Keratinocyte (primary cell): Measurements from ENCODE around the gene GNG14. TPM values are rescaled to one million over a fixed set of nuclear protein-coding genes. Genes with fewer than 3 reads are reported as not detected.

Source experiments
- DNase-seq: peaks from one replicate; pipeline ENCODE4 v3.0.0-alpha.2; 2011; ENCODE audit warnings: low read depth, missing footprints, low spot score
- FAIRE-seq: peaks from 2 replicates; lab custom pipeline; 2011; peaks lifted over from hg19 to GRCh38; lab: Jason Lieb, UNC
- H2AFZ ChIP-seq: 2 replicates; pipeline ENCODE4 v1.6.0; 2012; ENCODE audit warnings: low read length, control low read depth, inconsistent platforms; ENCODE audit not compliant: control insufficient read depth
- H3K27ac ChIP-seq: 2 replicates; pipeline ENCODE4 v1.5.1; 2011; ENCODE audit warnings: low read length; ENCODE audit not compliant: control insufficient read depth, insufficient read depth
- H3K27me3 ChIP-seq: 3 replicates; pipeline ENCODE4 v1.6.0; 2011; ENCODE audit warnings: low read length; ENCODE audit not compliant: control insufficient read depth, insufficient read depth; ENCODE audit errors: extremely low read depth
- H3K36me3 ChIP-seq, 2 experiments: 2 replicates in 1 of 2; 3 replicates in 1 of 2; pipeline ENCODE4 v1.5.1; 2011; ENCODE audit warnings: low read length in 2 of 2, mild to moderate bottlenecking in 1 of 2; ENCODE audit not compliant: control insufficient read depth in 2 of 2, insufficient read depth in 2 of 2; ENCODE audit errors: extremely low read depth in 1 of 2
- H3K4me1 ChIP-seq: 3 replicates; pipeline ENCODE4 v1.5.1; 2011; ENCODE audit warnings: low read length; ENCODE audit not compliant: control insufficient read depth, insufficient read depth; ENCODE audit errors: extremely low read depth
- H3K4me2 ChIP-seq: 3 replicates; pipeline ENCODE4 v1.6.0; 2011; ENCODE audit warnings: low read depth, low read length; ENCODE audit not compliant: control insufficient read depth, insufficient read depth; ENCODE audit errors: extremely low read depth
- H3K4me3 ChIP-seq, 3 experiments: fragments of 200-600 bp in 1 of 3; sonication (generic) in 1 of 3; 2 replicates in 2 of 3; 3 replicates in 1 of 3; pipeline ENCODE4 v1.5.1; 2011 to 2016; ENCODE audit warnings: low read length in 3 of 3, mild to moderate bottlenecking in 3 of 3, control low read depth in 2 of 3, inconsistent platforms in 1 of 3, low read depth in 1 of 3, mixed read lengths in 1 of 3, mixed run types in 1 of 3, moderate library complexity in 1 of 3; ENCODE audit not compliant: control insufficient read depth in 2 of 3, insufficient read depth in 2 of 3; ENCODE audit errors: extremely low read depth in 1 of 3
- H3K79me2 ChIP-seq: 2 replicates; pipeline ENCODE4 v1.6.0; 2012; ENCODE audit warnings: low read length; ENCODE audit not compliant: control insufficient read depth, insufficient read depth
- H3K9ac ChIP-seq: 3 replicates; pipeline ENCODE4 v1.6.0; 2011; ENCODE audit warnings: low read length; ENCODE audit not compliant: control insufficient read depth, insufficient read depth; ENCODE audit errors: extremely low read depth
- H3K9me1 ChIP-seq: 3 replicates; pipeline ENCODE4 v1.6.0; 2011; ENCODE audit warnings: low read length; ENCODE audit not compliant: control insufficient read depth, insufficient read depth; ENCODE audit errors: extremely low read depth
- H3K9me3 ChIP-seq: 2 replicates; pipeline ENCODE4 v1.5.1; 2012; ENCODE audit warnings: low read depth, low read length; ENCODE audit not compliant: control insufficient read depth
- H4K20me1 ChIP-seq: 3 replicates; pipeline ENCODE4 v1.6.0; 2011; ENCODE audit warnings: low read length; ENCODE audit not compliant: control insufficient read depth, insufficient read depth; ENCODE audit errors: extremely low read depth
- CTCF ChIP-seq, 3 experiments: IDR thresholded peaks in 1 of 3; conservative IDR thresholded peaks in 1 of 3; optimal IDR thresholded peaks in 1 of 3; 2 replicates in 2 of 3; 3 replicates in 1 of 3; pipeline versions ENCODE3 to v1.5.1; 2011; ENCODE audit warnings: low read length in 3 of 3, mild to moderate bottlenecking in 3 of 3, moderate library complexity in 2 of 3, control low read depth in 1 of 3, inconsistent platforms in 1 of 3; ENCODE audit not compliant: insufficient read depth in 2 of 3; ENCODE audit errors: extremely low read depth in 1 of 3
- EZH2 ChIP-seq: IDR thresholded peaks from one replicate; pipeline ENCODE4 v1.6.1; 2012; ENCODE audit warnings: inconsistent platforms, mild to moderate bottlenecking, low read length, moderate library complexity
- dilution Hi-C: fragments of 300-500 bp; cut with MboI; formaldehyde crosslinking; loops from one replicate; pipeline ENCODE4 v1.7.0; 2020; ENCODE audit warnings: low sequenced_read_pairs; ENCODE audit not compliant: extremely low pct_ligation_motif_present
- polyA plus RNA-seq, 5 experiments: library from polyadenylated mRNA; depleted of rRNA in 3 of 5; stranded (reverse) in 3 of 5; stranded (forward) in 1 of 5; unstranded in 1 of 5; fragments of >200 nt; gene quantifications; 1 replicate in 1 of 5; 2 replicates in 3 of 5; 3 replicates in 1 of 5; pipeline versions ENCODE4 v1.2.1 to v1.2.3, GENCODE V29; 2011 to 2012; ENCODE audit warnings: missing spikeins in 2 of 5, low read depth in 1 of 5, low replicate concordance in 1 of 5

GNG14 gene
- polyA plus RNA-seq, 1 donor (not counting 4 experiments of a cell fraction or from before 2014, with no cell fraction given): not detected

GRCh38 chr19:12703046-12703445, 15.2 kb downstream of the GNG14 start:
- H3K4me2 ChIP-seq: no peak overlapping the region
- H3K36me3 ChIP-seq: peaks cover 49 to 57% of the 10 kb centered on the region in 2 experiments
- H3K4me1 ChIP-seq: no peaks in the 10 kb centered on the region
- no peaks in the 10 kb centered on the region for H3K9me1 ChIP-seq
- DNase-seq: no peak
- TF ChIP-seq EZH2 (no peak), CTCF (optimal IDR thresholded peaks at IDR 0.05 in 1 of 3, IDR thresholded peaks at IDR 0.05 in 1 of 3, conservative IDR thresholded peaks at IDR 0.05 in 1 of 3; ENCODE audit: extremely low read depth in 1 of 3, insufficient read depth in 2 of 3, low read length in 3 of 3) (no peak)
- no peak overlapping the region for H2AFZ ChIP-seq
- H3K9ac ChIP-seq: no peak overlapping the region
- no peaks in the 10 kb centered on the region for H3K27me3 ChIP-seq
- dilution Hi-C loops: no loop called here
- H3K4me3 ChIP-seq: no peak overlapping the region
- H3K79me2 ChIP-seq: peaks cover 6% of the 10 kb centered on the region
- no peaks in the 10 kb centered on the region for H4K20me1 ChIP-seq
- no peak overlapping the region for H3K27ac ChIP-seq
- FAIRE-seq: no peak
- no peaks in the 10 kb centered on the region for H3K9me3 ChIP-seq

- no peaks in the 10 kb centered on the region for H3K4me1 ChIP-seq
- peaks cover 52 to 57% of the 10 kb centered on the region in 2 experiments for H3K36me3 ChIP-seq
- TF ChIP-seq CTCF (optimal IDR thresholded peaks at IDR 0.05 in 1 of 3, IDR thresholded peaks at IDR 0.05 in 1 of 3, conservative IDR thresholded peaks at IDR 0.05 in 1 of 3; ENCODE audit: extremely low read depth in 1 of 3, insufficient read depth in 2 of 3, low read length in 3 of 3): no peak
- TF ChIP-seq EZH2: no peak
- no peak overlapping the region for H3K27ac ChIP-seq
- H4K20me1 ChIP-seq: no peaks in the 10 kb centered on the region
- H3K4me3 ChIP-seq: no peak overlapping the region
- dilution Hi-C loops: no loop called here
- no peak overlapping the region for H2AFZ ChIP-seq
- H3K27me3 ChIP-seq: no peaks in the 10 kb centered on the region
- FAIRE-seq (no peak), DNase-seq (no peak)
- no peak overlapping the region for H3K4me2 ChIP-seq
- H3K9me3 ChIP-seq: no peaks in the 10 kb centered on the region
- H3K9ac ChIP-seq: no peak overlapping the region
- no peaks in the 10 kb centered on the region for H3K9me1 ChIP-seq
- peaks cover 6% of the 10 kb centered on the region for H3K79me2 ChIP-seq
Measured at GRCh38 chr19:12705169-12705568, 17.4 kb downstream of the GNG14 start.
